Measurements from ENCODE around the gene FAM168A.

GRCh38 chr11:73579641-73580434 is 18.1 kb downstream of the FAM168A start:
- TF ChIP-seq, protein P1, sequence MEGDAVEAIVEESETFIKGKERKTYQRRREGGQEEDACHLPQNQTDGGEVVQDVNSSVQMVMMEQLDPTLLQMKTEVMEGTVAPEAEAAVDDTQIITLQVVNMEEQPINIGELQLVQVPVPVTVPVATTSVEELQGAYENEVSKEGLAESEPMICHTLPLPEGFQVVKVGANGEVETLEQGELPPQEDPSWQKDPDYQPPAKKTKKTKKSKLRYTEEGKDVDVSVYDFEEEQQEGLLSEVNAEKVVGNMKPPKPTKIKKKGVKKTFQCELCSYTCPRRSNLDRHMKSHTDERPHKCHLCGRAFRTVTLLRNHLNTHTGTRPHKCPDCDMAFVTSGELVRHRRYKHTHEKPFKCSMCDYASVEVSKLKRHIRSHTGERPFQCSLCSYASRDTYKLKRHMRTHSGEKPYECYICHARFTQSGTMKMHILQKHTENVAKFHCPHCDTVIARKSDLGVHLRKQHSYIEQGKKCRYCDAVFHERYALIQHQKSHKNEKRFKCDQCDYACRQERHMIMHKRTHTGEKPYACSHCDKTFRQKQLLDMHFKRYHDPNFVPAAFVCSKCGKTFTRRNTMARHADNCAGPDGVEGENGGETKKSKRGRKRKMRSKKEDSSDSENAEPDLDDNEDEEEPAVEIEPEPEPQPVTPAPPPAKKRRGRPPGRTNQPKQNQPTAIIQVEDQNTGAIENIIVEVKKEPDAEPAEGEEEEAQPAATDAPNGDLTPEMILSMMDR (IDR thresholded peaks at IDR 0.05; ENCODE audit: low read depth, low read length): no peak
- no peak for TF ChIP-seq EZH2phosphoT487 (IDR thresholded peaks at IDR 0.05; ENCODE audit: low read depth)

All from OCI-LY3 (cell line).